Subcutaneous adipose tissue (tissue), 4 donors: ENCODE measurements around the gene CRYGN. TPM values are rescaled to one million over a fixed set of nuclear protein-coding genes. Genes with fewer than 3 reads are reported as not detected.

Experiments
- total RNA-seq, 4 donors: library from RNA; depleted of rRNA; stranded (reverse); fragments of >200 nt; gene quantifications; one replicate each; pipeline ENCODE4 v1.1.0, GENCODE V29; 2016
- TF ChIP-seq, protein P1 (sequence below): fragments of 450-650 bp; IDR thresholded peaks from one replicate; pipeline ENCODE4 v1.5.1; 2016; ENCODE audit warnings: low read depth, mild to moderate bottlenecking, control low read depth, antibody characterized with exemption, moderate library complexity

CRYGN gene
- total RNA-seq, 4 donors from 2014 or later = 1.3 TPM; not detected in 3

GRCh38 chr7:151437159-151437553 lies 2.8 kb downstream of the CRYGN start:
- TF ChIP-seq, protein P1, sequence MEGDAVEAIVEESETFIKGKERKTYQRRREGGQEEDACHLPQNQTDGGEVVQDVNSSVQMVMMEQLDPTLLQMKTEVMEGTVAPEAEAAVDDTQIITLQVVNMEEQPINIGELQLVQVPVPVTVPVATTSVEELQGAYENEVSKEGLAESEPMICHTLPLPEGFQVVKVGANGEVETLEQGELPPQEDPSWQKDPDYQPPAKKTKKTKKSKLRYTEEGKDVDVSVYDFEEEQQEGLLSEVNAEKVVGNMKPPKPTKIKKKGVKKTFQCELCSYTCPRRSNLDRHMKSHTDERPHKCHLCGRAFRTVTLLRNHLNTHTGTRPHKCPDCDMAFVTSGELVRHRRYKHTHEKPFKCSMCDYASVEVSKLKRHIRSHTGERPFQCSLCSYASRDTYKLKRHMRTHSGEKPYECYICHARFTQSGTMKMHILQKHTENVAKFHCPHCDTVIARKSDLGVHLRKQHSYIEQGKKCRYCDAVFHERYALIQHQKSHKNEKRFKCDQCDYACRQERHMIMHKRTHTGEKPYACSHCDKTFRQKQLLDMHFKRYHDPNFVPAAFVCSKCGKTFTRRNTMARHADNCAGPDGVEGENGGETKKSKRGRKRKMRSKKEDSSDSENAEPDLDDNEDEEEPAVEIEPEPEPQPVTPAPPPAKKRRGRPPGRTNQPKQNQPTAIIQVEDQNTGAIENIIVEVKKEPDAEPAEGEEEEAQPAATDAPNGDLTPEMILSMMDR = no peak

DNA sequence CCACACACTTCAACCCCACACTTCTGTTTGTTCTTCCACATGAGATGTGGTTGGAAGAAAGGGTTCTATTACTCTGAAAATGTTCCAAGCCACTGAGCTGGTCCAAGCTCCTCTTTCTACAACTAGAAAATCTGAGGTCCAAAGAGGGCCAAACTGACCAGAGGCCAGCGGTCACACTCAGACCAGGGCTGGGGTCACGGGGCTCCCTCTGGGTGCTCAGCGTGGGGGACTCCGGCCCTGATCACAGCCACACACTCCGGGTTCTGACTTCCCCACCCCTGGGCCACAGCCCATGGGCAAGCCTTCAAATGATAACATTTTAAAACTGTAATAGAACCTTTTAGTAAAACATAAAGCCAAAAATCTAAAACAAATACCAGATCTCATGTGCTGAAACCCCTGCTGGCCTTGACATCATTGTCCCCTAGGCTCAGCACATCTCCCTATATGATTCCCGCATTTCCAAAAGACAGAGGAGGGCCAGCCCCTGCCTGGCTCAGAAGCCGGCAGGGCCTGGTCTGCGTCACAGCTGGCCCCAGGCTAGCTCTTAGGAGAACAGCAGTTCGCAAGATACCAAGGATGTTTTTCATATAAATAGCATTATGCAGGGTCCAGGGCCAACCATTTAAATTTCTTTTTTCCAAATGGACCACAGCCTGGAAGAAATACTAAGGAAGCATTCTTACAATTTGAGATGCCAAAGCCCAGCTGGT lies 3.3 kb downstream of the CRYGN start:
- TF ChIP-seq, protein P1 = no peak

DNA sequence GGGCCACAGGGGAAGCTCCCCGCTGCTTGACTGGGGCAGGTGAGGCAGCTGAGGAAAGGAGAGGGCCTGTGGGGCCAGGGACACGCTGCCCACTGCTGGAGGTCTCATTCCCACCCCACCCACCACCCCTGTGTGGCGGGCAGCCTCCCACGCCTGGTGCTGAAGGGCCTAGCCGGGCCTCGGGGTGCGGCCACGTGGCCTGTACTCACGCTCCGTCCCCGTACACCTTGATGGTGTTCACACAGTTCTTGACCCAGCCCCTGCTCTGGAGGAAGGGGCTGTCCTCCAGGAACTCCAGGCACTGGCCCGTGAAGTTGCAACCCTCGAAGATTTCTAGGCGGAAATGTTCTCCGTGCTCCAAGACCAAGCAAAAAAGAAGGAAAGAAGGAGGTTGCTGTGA lies 4.0 kb downstream of the CRYGN start:
- TF ChIP-seq, protein P1 = no peak

GRCh38 chr7:151435103-151435916 lies 4.6 kb downstream of the CRYGN start:
- TF ChIP-seq, protein P1 = no peak

DNA sequence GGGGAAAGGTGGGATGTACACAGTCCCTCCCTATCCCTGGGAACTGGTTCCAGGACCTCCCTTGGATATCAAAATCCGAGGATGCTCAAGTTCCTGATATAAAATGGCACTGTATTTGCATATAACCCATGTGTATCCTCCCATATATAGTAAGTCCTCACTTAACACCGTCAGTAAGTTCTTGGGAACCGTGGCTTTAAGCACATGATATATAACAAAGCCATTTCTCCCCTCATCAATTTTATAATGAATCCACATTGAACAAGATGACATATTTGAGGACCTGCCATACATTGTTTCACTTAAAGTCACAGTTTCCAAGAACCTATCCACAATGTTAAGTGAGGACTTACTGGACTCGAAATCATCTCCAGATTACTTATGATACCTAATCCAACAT lies 5.4 kb downstream of the CRYGN start:
- TF ChIP-seq, protein P1 = no peak

DNA sequence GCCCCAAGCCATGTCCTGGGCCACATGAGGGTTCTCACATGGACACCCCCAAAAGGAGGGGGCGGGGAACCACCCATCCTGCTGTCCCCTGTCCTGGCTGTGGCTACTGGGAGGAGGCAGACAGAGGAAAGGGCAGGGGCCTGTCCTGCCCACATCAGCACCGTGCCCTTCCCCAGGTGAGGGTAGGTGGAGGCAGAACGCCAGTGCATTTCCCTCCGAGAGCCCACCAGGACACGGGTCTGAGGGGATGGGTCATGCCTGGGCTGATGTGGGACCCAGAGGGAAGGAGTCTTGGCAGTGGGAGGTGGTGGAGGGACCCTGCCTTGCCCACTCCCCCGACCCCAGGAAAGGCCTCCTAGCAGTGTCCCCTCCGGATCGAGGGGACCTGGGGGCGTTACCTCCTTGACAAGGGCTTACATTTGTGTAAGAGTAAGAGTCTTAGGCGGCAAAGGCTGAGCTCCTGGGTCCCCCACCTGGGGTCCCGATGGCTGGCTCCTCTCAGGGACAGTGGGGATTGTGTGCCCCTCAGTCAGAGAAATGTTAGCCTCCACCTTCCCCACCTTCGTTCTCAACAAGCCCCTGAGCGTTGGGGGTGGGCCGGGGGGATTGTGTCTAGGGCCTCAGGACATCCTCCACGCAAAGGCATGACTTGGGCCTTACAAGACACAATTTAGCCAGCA lies 6.1 kb downstream of the CRYGN start:
- TF ChIP-seq, protein P1 = no peak
